Lower leg skin (tissue), 4 donors: Measurements from ENCODE around the gene SCGB1C2. TPM values are rescaled to one million over a fixed set of nuclear protein-coding genes. Genes with fewer than 3 reads are reported as not detected.
"Not testable (repeated sequence)": the region's sequence is repeated elsewhere in the genome, so short reads cannot be mapped to it uniquely, and the experiment has no call there.

Experiments used
- DNase-seq, 2 donors: peaks; one replicate each; pipeline ENCODE4 v3.0.0-alpha.2; 2019; ENCODE audit warnings: low spot score in 2 of 2
- H3K4me3 ChIP-seq: fragments of 200-600 bp; sonication (generic); 2 replicates; pipeline ENCODE4 v1.5.1; 2017; ENCODE audit warnings: mild to moderate bottlenecking, low read depth; ENCODE audit not compliant: poor library complexity, severe bottlenecking
- CTCF ChIP-seq, 3 donors: fragments of 450-650 bp; IDR thresholded peaks; one replicate each; pipeline ENCODE4 v1.5.1; 2016; ENCODE audit warnings: antibody characterized with exemption in 3 of 3, mild to moderate bottlenecking in 3 of 3, moderate library complexity in 2 of 3
- POLR2A ChIP-seq, 2 donors: fragments of 450-650 bp; IDR thresholded peaks; one replicate each; pipeline ENCODE4 v1.6.1; 2016 to 2017; ENCODE audit warnings: antibody characterized with exemption in 2 of 2, mild to moderate bottlenecking in 1 of 2, moderate library complexity in 1 of 2
- WGBS, 2 donors: methylation state at CpG; one replicate each; pipeline ENCODE4 v1.1.5; 2018; 5-methylcytosine and 5-hydroxymethylcytosine counted together
- intact Hi-C: fragments of 100-400 bp; cut with DNase I; formaldehyde crosslinking; loops from one replicate; pipeline ENCODE4 v1.15.0; 2023; ENCODE audit warnings: low total_unique reads
- total RNA-seq, 4 donors: library from RNA; depleted of rRNA; stranded (reverse); fragments of >200 nt; gene quantifications; one replicate each; pipeline ENCODE4 v1.1.0, GENCODE V29; 2016

Gene SCGB1C2
- total RNA-seq = not detected

DNA sequence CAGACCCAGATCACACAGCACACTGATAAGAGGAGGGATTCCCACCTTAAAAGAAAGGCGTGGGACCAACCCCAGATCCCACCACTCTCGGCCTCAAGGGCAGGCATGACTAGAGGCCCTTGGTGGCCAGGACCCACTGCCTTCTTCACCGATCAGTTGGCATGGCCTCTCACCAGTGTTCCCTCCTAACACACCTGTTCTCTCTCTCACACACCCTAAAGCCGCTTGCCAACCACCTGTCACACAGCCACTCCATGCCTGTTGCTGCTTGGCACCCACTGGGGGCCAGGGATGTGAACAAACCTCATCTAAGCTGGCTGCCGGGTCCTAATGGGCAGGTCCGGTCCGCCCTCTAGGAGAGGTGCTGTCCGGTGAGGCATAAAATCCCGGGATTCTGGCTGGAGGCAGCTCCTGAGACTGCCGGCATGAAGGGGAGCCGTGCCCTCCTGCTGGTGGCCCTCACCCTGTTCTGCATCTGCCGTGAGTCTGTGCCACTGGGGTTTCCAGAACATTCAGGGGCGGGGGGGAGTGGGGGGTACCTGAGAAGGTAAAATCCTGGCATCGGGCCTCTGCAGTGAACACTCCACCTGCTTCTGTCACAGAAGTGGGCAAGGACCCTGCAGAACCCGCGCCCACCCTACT is at the start of gene SCGB1C2:
TSS of gene SCGB1C2 (plus strand) at position 404 of the 642 bp plus-strand sequence. CDS start at position 426, 22 bp downstream.
- H3K4me3 ChIP-seq, intact Hi-C loops: not testable (repeated sequence)
- DNase-seq = peak in 1 of 2 donors; percentile 57
- WGBS, 2 donors = 90% methylated on average over 2 of the region's 16 CpGs; no CpG with 5 or more reads in 1 of the 2 donors

GRCh38 chr17:113111-113510 is 24.3 kb upstream of the SCGB1C2 start:
- DNase-seq, H3K4me3 ChIP-seq, intact Hi-C loops: not testable (repeated sequence)
- no CpG with 5 or more reads among the region's 5 CpGs for WGBS, 2 donors

- DNase-seq, intact Hi-C loops, H3K4me3 ChIP-seq: not testable (repeated sequence)
- WGBS, 2 donors = 4 to 7% methylated on average over 2 to 3 of the region's 20 CpGs
These were observed 18.9 kb upstream of the SCGB1C2 start for GRCh38 chr17:118339-118917.

- DNase-seq, H3K4me3 ChIP-seq, intact Hi-C loops: not testable (repeated sequence)
- 92% methylated on average over 12 of the region's 40 CpGs; no CpG with 5 or more reads in 1 of the 2 donors for WGBS, 2 donors
These were observed 3.4 kb upstream of the SCGB1C2 start for GRCh38 chr17:133932-134331.

GRCh38 chr17:134332-134785 is 3.0 kb upstream of the SCGB1C2 start:
- DNase-seq, H3K4me3 ChIP-seq, intact Hi-C loops: not testable (repeated sequence)
- WGBS, 2 donors = 94% methylated on average over 2 of the region's 25 CpGs; no CpG with 5 or more reads in 1 of the 2 donors

GRCh38 chr17:135022-135421 is 2.3 kb upstream of the SCGB1C2 start:
- H3K4me3 ChIP-seq, intact Hi-C loops: not testable (repeated sequence)
- DNase-seq = peak in 1 of 2 donors; percentile 74
- 69 to 84% methylated on average over 6 of the region's 6 CpGs for WGBS, 2 donors

DNA sequence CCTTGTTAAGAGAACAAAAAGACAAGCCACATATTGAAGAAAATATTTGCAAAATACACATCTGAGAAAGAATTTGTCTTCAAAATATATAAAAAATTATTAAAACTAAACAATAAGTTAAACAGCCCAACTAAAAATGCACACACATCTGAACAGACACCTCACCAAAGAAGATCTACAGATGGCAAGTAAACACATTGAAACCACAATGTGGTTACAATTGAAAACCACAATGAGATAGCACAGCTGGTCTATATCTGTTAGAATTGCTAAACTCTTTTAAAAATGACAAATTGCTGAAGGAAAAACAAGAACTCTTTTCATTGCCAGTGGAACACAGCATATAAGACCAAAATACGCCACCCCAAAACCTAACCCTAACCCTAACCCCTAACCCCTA is 1.5 kb upstream of the SCGB1C2 start:
- DNase-seq, intact Hi-C loops, H3K4me3 ChIP-seq: not testable (repeated sequence)
- WGBS, 2 donors = no CpG with 5 or more reads among the region's 1 CpG

- intact Hi-C loops, H3K4me3 ChIP-seq: not testable (repeated sequence)
- no CpG with 5 or more reads among the region's 4 CpGs for whole genome bisulfite sequencing, 2 donors
- DNase-seq = peak; percentile 58 to 95
These were observed 838 bp upstream of the SCGB1C2 start for GRCh38 chr17:136531-136930.

DNA sequence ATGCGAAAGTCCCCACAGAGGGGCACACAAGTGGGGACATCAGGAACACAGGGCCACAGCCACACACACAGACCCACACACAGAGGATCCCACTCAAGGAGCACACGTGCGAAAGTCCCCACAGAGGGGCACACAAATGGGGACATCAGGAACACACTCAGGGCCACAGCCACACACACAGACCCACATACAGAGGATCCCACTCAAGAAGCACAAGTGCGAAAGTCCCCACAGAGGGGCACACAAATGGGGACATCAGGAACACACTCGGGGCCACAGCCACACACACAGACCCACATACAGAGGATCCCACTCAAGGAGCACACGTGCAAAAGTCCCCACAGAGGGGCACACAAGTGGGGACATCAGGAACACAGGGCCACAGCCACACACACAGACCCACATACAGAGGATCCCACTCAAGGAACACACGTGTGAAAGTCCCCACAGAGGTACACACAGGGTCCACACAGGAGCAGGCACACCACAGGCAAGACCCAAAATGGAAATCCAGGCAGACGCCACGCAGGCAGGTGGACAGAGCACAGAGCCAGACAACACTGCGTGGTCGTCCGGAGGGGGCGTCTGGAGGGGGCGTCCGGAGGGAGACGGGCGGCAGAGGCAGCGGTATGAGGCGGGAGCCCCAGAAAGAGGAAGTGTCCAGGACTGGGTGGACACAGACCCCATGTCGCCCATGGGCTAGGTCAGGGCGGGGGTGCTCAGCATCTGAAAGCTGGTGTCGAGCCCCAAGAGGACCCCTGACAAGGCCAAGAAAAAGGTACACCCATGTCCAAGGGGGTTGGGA is 2.2 kb downstream of the SCGB1C2 start:
- DNase-seq = peak in 1 of 2 donors; percentile 60
- WGBS, 2 donors = 76 to 80% methylated on average over 6 to 7 of the region's 22 CpGs

DNA sequence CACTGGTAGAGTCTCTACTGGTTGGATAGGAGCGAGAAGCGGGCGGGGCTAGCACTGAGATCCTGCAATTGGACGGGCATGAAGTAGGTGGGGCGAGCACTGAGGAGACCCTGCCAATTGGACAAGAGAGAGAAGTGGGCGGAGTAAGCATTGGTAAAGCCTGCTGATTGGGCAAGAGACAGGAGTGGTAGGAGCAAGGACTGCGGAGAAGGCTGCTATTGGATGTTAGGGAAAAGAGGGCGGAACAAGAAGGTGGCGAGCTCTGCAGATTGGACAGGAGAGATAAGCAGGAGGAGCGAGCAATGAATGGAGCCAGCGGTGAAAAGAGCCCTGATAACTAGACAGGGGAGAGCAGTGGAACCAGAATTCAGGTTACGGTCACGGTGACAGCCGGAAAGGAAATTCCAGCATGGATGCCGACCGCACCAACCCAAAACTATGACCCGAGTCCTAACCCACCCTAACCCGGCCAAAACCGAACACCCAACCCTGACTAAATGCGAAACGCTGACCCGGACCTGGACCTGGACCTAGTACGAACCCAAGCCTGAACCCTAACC is 4.8 kb downstream of the SCGB1C2 start:
- DNase-seq = peak; percentile 12 to 73
- intact Hi-C loops = no loop called here
- 93% methylated on average over 23 of the region's 23 CpGs for WGBS, 2 donors
- TF ChIP-seq POLR2A (IDR thresholded peaks at IDR 0.05) = no peak
- TF ChIP-seq CTCF (IDR thresholded peaks at IDR 0.05) = no peak
- H3K4me3 ChIP-seq = no peak overlapping the region

More for the DNA sequence above, 2.2 kb downstream of the SCGB1C2 start:
- intact Hi-C loops, H3K4me3 ChIP-seq: not testable (repeated sequence)
